Frontal cortex (tissue), 4 donors: ENCODE data around the gene TGIF2. TPM values are rescaled to one million over a fixed set of nuclear protein-coding genes. Genes with fewer than 3 reads are reported as not detected.
"Not testable (repeated sequence)": the region's sequence is repeated elsewhere in the genome, so short reads cannot be mapped to it uniquely, and the experiment has no call there.

Source experiments
- DNase-seq, 2 donors: peaks; one replicate each; pipeline ENCODE4 v3.0.0; 2012; ENCODE audit warnings: low spot score in 2 of 2
- FAIRE-seq: peaks from 2 replicates; lab custom pipeline; 2012; peaks lifted over from hg19 to GRCh38; lab: Jason Lieb, UNC
- total RNA-seq: library from RNA; depleted of rRNA; stranded (reverse); fragments of >200 nt; gene quantifications from one replicate; pipeline ENCODE4 v1.2.3, GENCODE V29; 2014
- donor health status: control.
- donor health status: control.
- donor health status: control.

TGIF2 gene
- total RNA-seq, 1 donor from 2014 or later: 4.9 TPM

DNA sequence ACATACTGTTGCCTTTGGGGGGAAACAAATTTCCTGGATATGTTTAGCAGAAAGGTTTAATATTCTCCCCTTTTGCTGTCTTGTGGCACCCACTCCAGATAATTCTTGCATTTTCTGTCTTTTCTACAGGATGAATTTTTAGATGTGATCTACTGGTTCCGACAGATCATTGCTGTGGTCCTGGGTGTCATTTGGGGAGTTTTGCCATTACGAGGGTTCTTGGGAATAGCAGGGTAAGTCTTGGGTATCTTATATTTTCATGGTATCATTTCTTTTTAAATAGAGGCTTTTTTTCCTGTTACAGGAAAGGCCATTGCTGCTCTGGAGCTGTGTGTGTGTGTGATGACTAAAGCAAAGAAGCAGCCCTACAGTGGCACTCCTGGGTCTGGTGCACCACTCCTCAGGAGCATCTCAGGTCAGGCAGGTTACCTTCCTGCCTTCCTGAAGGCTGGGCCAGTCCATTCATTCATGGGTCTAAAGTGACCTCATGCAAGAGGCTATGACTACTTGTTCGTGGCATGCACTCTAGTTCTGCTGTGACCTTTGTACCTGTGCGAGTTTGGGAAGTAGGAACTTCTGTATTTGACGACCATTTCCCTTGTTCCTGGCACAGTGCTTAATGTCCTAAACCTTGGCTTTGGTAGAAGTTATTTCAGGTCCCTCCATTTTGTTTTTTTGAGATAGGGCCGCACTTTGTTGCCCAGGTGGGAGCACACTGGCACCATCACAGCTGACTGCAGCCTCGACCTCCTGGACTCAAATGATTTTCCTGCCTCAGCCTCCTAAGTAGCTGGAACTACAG lies 34.4 kb downstream of the TGIF2 start:
- FAIRE-seq (no peak), DNase-seq (no peak)

GRCh38 chr20:36608388-36608728 lies 35.0 kb downstream of the TGIF2 start:
- not testable (repeated sequence) for FAIRE-seq, DNase-seq

DNA sequence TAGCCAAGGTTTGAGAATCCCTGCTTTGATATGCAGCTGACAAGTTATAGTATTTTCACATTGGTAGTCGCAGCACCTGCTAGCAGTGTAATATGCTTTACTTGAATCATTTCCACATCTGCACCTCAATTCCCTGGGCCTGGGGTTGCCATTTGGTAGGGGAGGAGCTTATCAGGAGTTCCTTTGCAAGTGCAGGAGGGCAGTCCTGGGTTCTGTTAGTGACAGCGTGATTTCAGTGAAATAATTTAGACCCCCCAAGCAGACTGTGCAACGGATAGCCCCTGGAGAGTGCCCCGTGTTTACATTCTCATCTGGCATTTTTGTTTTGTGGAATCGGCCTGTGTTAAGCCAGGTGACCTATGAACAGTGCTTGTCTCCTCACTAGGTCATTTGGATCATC lies 38.2 kb downstream of the TGIF2 start:
- FAIRE-seq (no peak), DNase-seq (no peak)

GRCh38 chr20:36613974-36614373 lies 40.6 kb downstream of the TGIF2 start:
- DNase-seq (no peak), FAIRE-seq (no peak)

GRCh38 chr20:36614781-36615557 lies 41.6 kb downstream of the TGIF2 start:
- no peak for FAIRE-seq
- DNase-seq: no peak

- DNase-seq: no peak
- FAIRE-seq: no peak
Measured at GRCh38 chr20:36620917-36621316, 47.5 kb downstream of the TGIF2 start.

- DNase-seq: no peak
- no peak for FAIRE-seq
Measured at GRCh38 chr20:36623444-36623843, 50.0 kb downstream of the TGIF2 start.

- FAIRE-seq: no peak
Measured at GRCh38 chr20:36624068-36624943, 50.9 kb downstream of the TGIF2 start.

GRCh38 chr20:36624944-36625324 lies 51.5 kb downstream of the TGIF2 start:
- no peak for FAIRE-seq
- no peak for DNase-seq

More at GRCh38 chr20:36624068-36624943, 50.9 kb downstream of the TGIF2 start:
- DNase-seq: no peak

GRCh38 chr20:36628076-36628475 lies 54.7 kb downstream of the TGIF2 start:
- FAIRE-seq: no peak

DNA sequence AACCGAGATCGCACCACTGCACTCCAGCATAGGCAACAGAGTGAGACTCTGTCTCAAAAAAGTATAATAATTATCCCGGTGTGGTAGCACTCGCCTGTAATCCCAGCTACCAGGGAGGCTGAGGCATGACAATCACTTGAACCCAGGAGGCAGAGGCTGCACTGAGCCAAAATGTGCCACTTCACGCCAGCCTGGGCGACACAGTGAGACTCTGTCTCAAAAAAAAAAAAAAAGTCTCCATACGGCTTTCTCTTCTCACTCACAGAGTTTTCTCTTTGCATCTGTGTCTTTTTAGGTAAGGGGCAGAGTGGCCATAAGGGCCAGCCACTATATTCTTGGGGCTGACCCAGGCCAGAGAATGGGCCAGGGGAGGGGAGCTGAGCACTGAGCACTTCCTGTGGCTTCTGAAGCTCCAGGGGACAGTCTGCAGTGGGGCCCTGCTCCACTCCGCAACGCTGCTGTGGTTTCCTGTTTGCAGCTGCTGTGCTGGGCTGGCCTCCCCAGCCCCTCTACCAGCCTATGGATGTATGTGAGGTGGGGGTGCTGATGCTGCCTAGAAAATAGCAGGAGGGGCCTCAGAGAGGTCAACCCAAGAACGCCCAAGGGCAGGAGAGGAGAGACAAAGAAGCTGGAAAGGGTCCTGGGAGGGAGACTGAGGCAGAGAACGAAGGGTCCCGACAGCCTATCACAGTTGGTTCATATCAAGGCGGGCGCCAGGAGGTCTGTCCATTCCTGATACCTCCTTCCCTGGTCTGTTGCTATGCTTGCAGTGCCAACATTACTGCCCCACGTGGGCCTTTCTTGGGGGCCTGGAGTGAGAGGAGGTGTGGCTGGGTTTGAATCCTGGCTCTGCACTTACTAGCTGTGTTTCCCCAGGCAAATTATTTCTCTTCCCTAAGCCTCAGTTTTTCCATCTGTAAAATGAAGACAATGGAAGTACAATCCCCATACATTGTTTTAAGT lies 56.6 kb downstream of the TGIF2 start:
- DNase-seq (no peak), FAIRE-seq (no peak)

More at GRCh38 chr20:36628076-36628475, 54.7 kb downstream of the TGIF2 start:
- DNase-seq: no peak

DNA sequence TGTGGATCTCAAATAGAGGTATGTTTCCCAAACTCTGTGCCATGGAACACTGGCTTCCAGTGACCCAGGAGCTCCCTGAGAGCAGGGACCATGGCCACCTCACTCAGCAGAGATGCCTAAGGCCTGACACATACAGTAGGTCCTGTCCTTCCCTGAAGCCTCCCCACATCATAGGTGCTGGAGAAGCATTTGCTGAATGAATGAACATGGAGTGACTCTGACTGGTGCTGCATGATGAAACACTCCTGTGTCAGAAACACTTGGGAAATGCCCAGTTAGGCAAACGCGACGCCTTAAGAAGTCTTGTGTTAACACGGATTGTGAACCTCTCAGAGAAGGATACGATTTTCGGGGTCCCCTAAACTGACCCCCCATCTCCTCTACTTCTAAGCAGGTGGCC lies 58.2 kb downstream of the TGIF2 start:
- no peak for FAIRE-seq
- DNase-seq: no peak

DNA sequence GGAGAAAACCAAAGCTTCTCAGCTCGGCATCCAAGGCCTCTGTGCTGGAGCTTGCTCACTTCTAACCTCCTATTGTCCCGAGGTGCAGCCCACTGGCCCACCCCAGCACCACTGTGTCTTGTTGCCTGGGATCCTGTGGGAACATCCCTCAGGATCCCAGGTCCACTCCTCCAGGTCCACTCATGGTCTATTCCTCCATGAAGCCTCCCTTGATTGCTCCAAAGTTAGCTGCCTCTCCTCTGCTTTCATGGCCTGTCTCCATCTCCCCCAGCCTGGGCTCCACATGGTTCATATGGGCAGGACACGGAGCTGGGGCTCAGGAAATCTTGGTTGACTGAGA lies 58.7 kb downstream of the TGIF2 start:
- no peak for FAIRE-seq
- no peak for DNase-seq

DNA sequence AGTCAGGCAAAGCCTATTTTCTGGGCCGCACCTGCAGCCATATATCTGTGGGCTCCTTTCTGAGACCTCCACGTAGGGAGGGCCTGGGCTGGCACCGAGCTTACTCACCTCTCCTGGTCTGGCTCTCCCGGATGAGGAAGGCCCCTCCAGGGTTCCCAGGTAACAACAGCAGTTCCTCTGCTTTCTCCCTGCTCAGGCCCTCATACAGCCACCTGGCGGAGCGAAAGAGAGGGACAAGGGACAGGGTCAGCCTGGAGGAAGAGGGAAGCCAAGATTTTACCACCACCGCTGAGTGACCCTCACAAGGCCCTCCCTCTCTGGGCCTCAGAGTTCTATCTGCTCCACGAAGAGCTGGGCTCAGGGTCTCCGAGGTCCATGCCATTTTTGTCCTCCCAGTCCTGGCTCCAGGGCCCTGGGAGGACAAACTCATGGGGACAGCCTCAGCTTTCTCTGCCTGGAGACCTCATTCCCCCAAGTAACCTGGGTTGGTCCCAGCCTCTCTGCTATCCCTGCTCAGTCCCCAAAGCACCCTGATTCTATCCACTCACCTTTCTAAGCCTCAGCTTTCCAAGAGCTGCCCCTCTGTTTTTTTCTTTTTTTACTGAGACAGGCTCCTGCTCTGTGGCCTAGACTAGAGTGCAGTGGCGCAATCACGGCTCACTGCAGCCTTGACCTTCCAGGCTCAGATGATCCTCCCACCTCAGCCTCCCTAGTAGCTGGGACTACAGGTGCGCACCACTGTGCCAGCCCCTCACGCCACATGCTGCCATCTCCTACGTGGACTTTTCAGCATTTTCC lies 59.3 kb downstream of the TGIF2 start:
- no peak for DNase-seq
- FAIRE-seq: no peak

DNA sequence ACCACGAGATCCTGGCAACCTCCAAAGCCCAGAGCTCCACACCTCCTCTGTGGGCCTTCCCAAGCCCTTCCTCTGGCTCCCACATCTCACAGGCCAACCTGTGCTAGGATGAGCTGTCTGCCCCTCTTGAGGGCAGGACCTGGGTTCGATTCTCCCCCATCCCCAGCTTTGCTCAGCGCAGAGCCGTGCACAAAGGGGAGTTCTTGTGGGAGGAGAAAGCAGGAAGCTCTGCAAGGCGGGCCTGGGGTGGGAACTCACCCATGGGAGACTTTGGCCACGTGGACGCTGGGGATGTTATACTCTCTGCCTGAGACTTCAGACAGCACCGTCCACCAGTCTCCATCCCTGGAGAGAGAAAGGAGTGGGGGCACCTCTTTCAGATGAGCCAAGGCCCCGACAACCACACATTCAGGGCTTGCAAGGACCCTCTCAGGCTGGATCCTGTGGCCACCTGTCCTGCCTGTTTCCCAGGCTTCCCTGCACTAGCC lies 59.9 kb downstream of the TGIF2 start:
- no peak for FAIRE-seq
- DNase-seq: no peak

GRCh38 chr20:36634342-36634741 lies 60.9 kb downstream of the TGIF2 start:
- DNase-seq (no peak), FAIRE-seq (no peak)

DNA sequence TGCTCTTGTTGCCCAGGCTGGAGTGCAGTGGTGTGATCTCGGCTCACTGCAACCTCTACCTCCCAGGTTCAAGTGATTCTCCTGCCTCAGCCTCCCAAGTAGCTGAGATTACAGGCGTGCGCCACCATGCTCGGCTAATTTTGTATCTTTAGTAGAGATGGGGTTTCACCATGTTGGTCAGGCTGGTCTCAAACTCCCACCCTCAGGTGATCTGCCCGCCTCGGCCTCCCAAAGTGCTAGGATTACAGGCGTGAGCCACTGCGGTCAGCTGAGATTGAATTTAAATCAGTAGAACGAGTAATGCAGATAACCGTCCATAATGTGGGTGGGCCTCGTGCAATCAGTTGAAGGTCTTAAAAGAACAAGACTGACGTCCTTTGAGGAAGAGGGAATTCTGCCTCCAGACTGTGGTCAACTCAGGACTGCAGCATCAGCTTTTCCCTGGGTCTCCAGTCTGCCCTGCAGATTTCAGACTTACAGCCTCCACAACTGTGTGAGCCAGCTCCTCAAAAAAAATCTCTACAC lies 65.5 kb downstream of the TGIF2 start:
- FAIRE-seq, DNase-seq: not testable (repeated sequence)

- DNase-seq (no peak), FAIRE-seq (no peak)
Measured at GRCh38 chr20:36641506-36641843, 68.1 kb downstream of the TGIF2 start.
